H9 (cell line): ENCODE data around the gene PPARA. TPM values are rescaled to one million over a fixed set of nuclear protein-coding genes. Genes with fewer than 3 reads are reported as not detected.

Experiments used
- DNase-seq: peaks from one replicate; pipeline ENCODE4 v3.0.0-alpha.2; 2017
- H2AFZ ChIP-seq: one replicate; pipeline ENCODE4 v1.6.1; 2013; ENCODE audit warnings: mild to moderate bottlenecking, low read length, control low read depth, moderate library complexity
- H2AK5ac ChIP-seq: 2 replicates; pipeline ENCODE4 v1.6.1; 2013; ENCODE audit warnings: low read length, control low read depth, mixed read lengths; ENCODE audit not compliant: insufficient read length
- H2BK120ac ChIP-seq: one replicate; pipeline ENCODE4 v1.6.1; 2013; ENCODE audit warnings: low read depth, mild to moderate bottlenecking, low read length, control low read depth, inconsistent platforms; ENCODE audit not compliant: poor library complexity, severe bottlenecking
- H2BK12ac ChIP-seq: 2 replicates; pipeline ENCODE4 v1.6.1; 2013; ENCODE audit warnings: low read length, control low read depth, mixed read lengths, low read depth; ENCODE audit not compliant: insufficient read length
- H2BK15ac ChIP-seq: 2 replicates; pipeline ENCODE4 v1.6.1; 2013; ENCODE audit warnings: low read depth, low read length, control low read depth
- H2BK20ac ChIP-seq: one replicate; pipeline ENCODE4 v1.6.1; 2013; ENCODE audit warnings: low read depth, mild to moderate bottlenecking, low read length, control low read depth, inconsistent platforms; ENCODE audit not compliant: poor library complexity, severe bottlenecking
- H2BK5ac ChIP-seq: 2 replicates; pipeline ENCODE4 v1.6.1; 2013; ENCODE audit warnings: low read length, control low read depth, mixed read lengths; ENCODE audit not compliant: insufficient read length
- H3K14ac ChIP-seq: 2 replicates; pipeline ENCODE4 v1.6.1; 2013; ENCODE audit warnings: low read length, control low read depth; ENCODE audit not compliant: insufficient read depth
- H3K18ac ChIP-seq: 2 replicates; pipeline ENCODE4 v1.6.1; 2013; ENCODE audit warnings: low read depth, mild to moderate bottlenecking, mixed read lengths, low read length, control low read depth; ENCODE audit not compliant: insufficient read length
- H3K23ac ChIP-seq: 2 replicates; pipeline ENCODE4 v1.6.1; 2013; ENCODE audit warnings: low read length, control low read depth, mixed read lengths, low read depth; ENCODE audit not compliant: insufficient read length
- H3K23me2 ChIP-seq: 2 replicates; pipeline ENCODE4 v1.6.1; 2013; ENCODE audit warnings: low read depth, mild to moderate bottlenecking, mixed read lengths, low read length, control low read depth; ENCODE audit not compliant: insufficient read length, poor library complexity, severe bottlenecking
- H3K27ac ChIP-seq: 2 replicates; pipeline ENCODE4 v1.5.1; 2013; ENCODE audit warnings: low read length, control low read depth, mixed read lengths, low read depth; ENCODE audit not compliant: insufficient read length
- H3K27me3 ChIP-seq: 2 replicates; pipeline ENCODE4 v1.6.1; 2013; ENCODE audit warnings: low read length, control low read depth, inconsistent platforms; ENCODE audit not compliant: insufficient read depth
- H3K4ac ChIP-seq: 2 replicates; pipeline ENCODE4 v1.6.1; 2013; ENCODE audit warnings: low read depth, mild to moderate bottlenecking, control low read depth, inconsistent platforms, low read length, moderate library complexity
- H3K4me1 ChIP-seq: 2 replicates; pipeline ENCODE4 v1.6.1; 2013; ENCODE audit warnings: low read length, control low read depth, inconsistent platforms; ENCODE audit not compliant: insufficient read depth
- H3K4me2 ChIP-seq: 2 replicates; pipeline ENCODE4 v1.6.1; 2013; ENCODE audit warnings: low read length, control low read depth, mixed read lengths; ENCODE audit not compliant: insufficient read length, insufficient read depth
- H3K56ac ChIP-seq: 2 replicates; pipeline ENCODE4 v1.6.1; 2013; ENCODE audit warnings: low read depth, mild to moderate bottlenecking, mixed read lengths, low read length, control low read depth; ENCODE audit not compliant: insufficient read length
- H3K79me1 ChIP-seq: 2 replicates; pipeline ENCODE4 v1.6.1; 2013; ENCODE audit warnings: low read depth, mild to moderate bottlenecking, moderate library complexity, low read length, control low read depth, inconsistent platforms; ENCODE audit not compliant: insufficient read depth, poor library complexity, severe bottlenecking
- H3K79me2 ChIP-seq: 2 replicates; pipeline ENCODE4 v1.6.1; 2013; ENCODE audit warnings: low read length, control low read depth, inconsistent platforms; ENCODE audit not compliant: insufficient read depth
- H3K9ac ChIP-seq: 2 replicates; pipeline ENCODE4 v1.6.1; 2013; ENCODE audit warnings: low read length, control low read depth, mixed read lengths; ENCODE audit not compliant: insufficient read length; ENCODE audit errors: extremely low read depth
- H3K9me3 ChIP-seq: one replicate; pipeline ENCODE4 v1.6.1; 2013; ENCODE audit warnings: low read depth, low read length, inconsistent platforms; ENCODE audit not compliant: control insufficient read depth
- H3T11ph ChIP-seq: one replicate; pipeline ENCODE4 v1.6.1; 2013; ENCODE audit warnings: mild to moderate bottlenecking, low read length, control low read depth, inconsistent platforms
- H4K20me1 ChIP-seq: one replicate; pipeline ENCODE4 v1.6.1; 2013; ENCODE audit not compliant: control insufficient read depth, insufficient read length, insufficient read depth
- H4K5ac ChIP-seq: 2 replicates; pipeline ENCODE4 v1.6.1; 2013; ENCODE audit warnings: low read depth, mild to moderate bottlenecking, mixed read lengths, low read length, control low read depth; ENCODE audit not compliant: insufficient read length
- H4K8ac ChIP-seq: replicated peaks from 2 replicates; pipeline ENCODE4 v1.6.1; 2013; ENCODE audit warnings: low read length, control low read depth, mixed read lengths, low read depth; ENCODE audit not compliant: insufficient read length
- H4K91ac ChIP-seq: 2 replicates; pipeline ENCODE4 v1.6.1; 2013; ENCODE audit warnings: low read depth, mild to moderate bottlenecking, moderate library complexity, mixed read lengths, low read length, control low read depth; ENCODE audit not compliant: insufficient read length
- H3K27ac Mint-ChIP-seq, 3 experiments: 2 replicates in 2 of 3; 3 replicates in 1 of 3; pipeline ENCODE4 v1.8.0; 2020 to 2021; ENCODE audit warnings: mixed read lengths in 3 of 3, mild to moderate bottlenecking in 1 of 3, moderate library complexity in 1 of 3
- H3K27me3 Mint-ChIP-seq: 2 replicates; pipeline ENCODE4 v1.8.0; 2021; ENCODE audit warnings: low read depth, mild to moderate bottlenecking, moderate library complexity, mixed read lengths
- H3K36me3 Mint-ChIP-seq, 3 experiments: 2 replicates in 2 of 3; 3 replicates in 1 of 3; pipeline ENCODE4 v1.8.0; 2020 to 2021; ENCODE audit warnings: low read depth in 3 of 3, mixed read lengths in 3 of 3; ENCODE audit not compliant: insufficient read depth in 1 of 3
- H3K4me1 Mint-ChIP-seq, 2 experiments: 2 replicates each; pipeline ENCODE4 v1.8.0; 2020; ENCODE audit warnings: mixed read lengths in 2 of 2
- H3K4me3 Mint-ChIP-seq, 2 experiments: 2 replicates in 1 of 2; 3 replicates in 1 of 2; pipeline ENCODE4 v1.8.0; 2020 to 2021; ENCODE audit warnings: mild to moderate bottlenecking in 2 of 2, mixed read lengths in 2 of 2, moderate library complexity in 1 of 2
- H3K9me3 Mint-ChIP-seq, 2 experiments: 2 replicates in 1 of 2; 3 replicates in 1 of 2; pipeline ENCODE4 v1.8.0; 2020; ENCODE audit warnings: mild to moderate bottlenecking in 2 of 2, mixed read lengths in 2 of 2, moderate library complexity in 1 of 2
- WGBS: extraction: QIAGEN DNeasy Blood & Tissue Kit; methylation state at CpG from one replicate; pipeline ENCODE4 v1.1.7; 2013; ENCODE audit warnings: missing lambda C conversion rate, low lambda C conversion rate, mixed read lengths; ENCODE audit not compliant: insufficient read length; ENCODE audit errors: extremely low coverage; 5-methylcytosine and 5-hydroxymethylcytosine counted together
- total RNA-seq: library from RNA; stranded (reverse); gene quantifications from 2 replicates; pipeline ENCODE4 v1.2.1, GENCODE V29; 2021
- TF ChIP-seq, protein P1 (sequence below): fragments of 200-600 bp; sonication (generic); conservative IDR thresholded peaks from 3 replicates; pipeline ENCODE4 v1.8.0; 2021; ENCODE audit warnings: antibody characterized with exemption, mild to moderate bottlenecking

The PPARA gene
- total RNA-seq, 1 experiment from 2014 or later = 7.3 TPM

DNA sequence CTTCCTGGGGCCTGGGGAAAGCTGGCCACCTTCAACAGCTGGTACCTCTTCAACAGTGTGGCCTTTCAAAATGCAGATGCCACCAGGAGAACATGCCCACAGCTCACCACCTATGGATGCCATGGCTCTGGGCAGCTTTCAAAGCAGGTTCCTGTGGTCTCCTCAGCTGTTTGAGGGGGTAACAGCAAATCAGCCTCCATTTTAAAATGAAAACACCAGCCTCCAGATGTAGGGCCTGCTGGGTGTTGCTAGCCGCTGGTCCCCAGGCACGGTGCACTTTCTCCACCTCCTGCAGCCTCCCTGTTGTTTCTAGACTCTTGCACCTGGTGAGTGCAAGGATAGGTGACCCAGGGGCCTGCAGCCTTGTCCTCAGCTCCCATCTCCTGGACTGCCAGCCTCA lies 89.7 kb downstream of the PPARA start:
- Histone ChIP-seq H2BK20ac (no peak overlapping the region), H4K91ac (no peak overlapping the region), H2AK5ac (no peak overlapping the region), H2BK12ac (no peak overlapping the region), H3K4ac (no peak overlapping the region), H2BK15ac (no peak overlapping the region), H3K79me2 (no peaks in the 10 kb centered on the region), H3K27me3 (no peaks in the 10 kb centered on the region), H3K14ac (no peak overlapping the region), H3T11ph (no peak overlapping the region), H3K9ac (no peak overlapping the region), H3K27ac (no peak overlapping the region), H2BK5ac (no peak overlapping the region), H4K20me1 (no peaks in the 10 kb centered on the region), H3K23me2 (no peaks in the 10 kb centered on the region), H4K5ac (no peak overlapping the region), H2BK120ac (no peak overlapping the region), H4K8ac (no peak overlapping the region), H3K4me2 (no peak overlapping the region), H3K56ac (no peak overlapping the region), H3K9me3 (no peaks in the 10 kb centered on the region), H2AFZ (no peak overlapping the region), H3K18ac (no peak overlapping the region), H3K23ac (no peak overlapping the region), H3K79me1 (no peaks in the 10 kb centered on the region), H3K4me1 (no peaks in the 10 kb centered on the region)
- H3K27ac Mint-ChIP-seq = no peak overlapping the region
- DNase-seq = no peak
- no CpG with 5 or more reads among the region's 2 CpGs for WGBS
- no peaks in the 10 kb centered on the region for H3K4me1 Mint-ChIP-seq
- H3K27me3 Mint-ChIP-seq = peaks cover 4% of the 10 kb centered on the region
- TF ChIP-seq, protein P1, sequence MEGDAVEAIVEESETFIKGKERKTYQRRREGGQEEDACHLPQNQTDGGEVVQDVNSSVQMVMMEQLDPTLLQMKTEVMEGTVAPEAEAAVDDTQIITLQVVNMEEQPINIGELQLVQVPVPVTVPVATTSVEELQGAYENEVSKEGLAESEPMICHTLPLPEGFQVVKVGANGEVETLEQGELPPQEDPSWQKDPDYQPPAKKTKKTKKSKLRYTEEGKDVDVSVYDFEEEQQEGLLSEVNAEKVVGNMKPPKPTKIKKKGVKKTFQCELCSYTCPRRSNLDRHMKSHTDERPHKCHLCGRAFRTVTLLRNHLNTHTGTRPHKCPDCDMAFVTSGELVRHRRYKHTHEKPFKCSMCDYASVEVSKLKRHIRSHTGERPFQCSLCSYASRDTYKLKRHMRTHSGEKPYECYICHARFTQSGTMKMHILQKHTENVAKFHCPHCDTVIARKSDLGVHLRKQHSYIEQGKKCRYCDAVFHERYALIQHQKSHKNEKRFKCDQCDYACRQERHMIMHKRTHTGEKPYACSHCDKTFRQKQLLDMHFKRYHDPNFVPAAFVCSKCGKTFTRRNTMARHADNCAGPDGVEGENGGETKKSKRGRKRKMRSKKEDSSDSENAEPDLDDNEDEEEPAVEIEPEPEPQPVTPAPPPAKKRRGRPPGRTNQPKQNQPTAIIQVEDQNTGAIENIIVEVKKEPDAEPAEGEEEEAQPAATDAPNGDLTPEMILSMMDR = no peak
- H3K9me3 Mint-ChIP-seq = peaks cover 0 to 2% of the 10 kb centered on the region in 2 experiments; a peak in 2 of 5 replicates
- peaks cover 5 to 12% (median 9%) of the 10 kb centered on the region in 3 experiments; a peak in 5 of 7 replicates for H3K36me3 Mint-ChIP-seq
- H3K4me3 Mint-ChIP-seq = no peak overlapping the region
